PC-9 (cell line): ENCODE data around the gene MSANTD1. TPM values are rescaled to one million over a fixed set of nuclear protein-coding genes. Genes with fewer than 3 reads are reported as not detected.

Source experiments
- BruUV-seq: library from RNA; stranded (reverse); fragments of 400-500 nt; replicated peaks from 2 replicates; lab custom pipeline; 2021; lab: Mats Ljungman, UMichigan
- CTCF ChIA-PET: fragments of 300-600 bp; sonication (Branson Sonifier 250); formaldehyde crosslinking; loops from one replicate; lab custom pipeline; 2022; ENCODE audit warnings: antibody characterized with exemption; lab: Charles Lee
- POLR2A ChIA-PET: fragments of 300-600 bp; sonication (Branson Sonifier 250); formaldehyde crosslinking; loops from one replicate; lab custom pipeline; 2022; ENCODE audit warnings: antibody characterized with exemption; ENCODE audit not compliant: unreplicated experiment; lab: Charles Lee
- DNase-seq, 2 experiments: peaks; one replicate each; pipeline versions ENCODE4 v3.0.0 to v3.0.0-alpha.2; 2015 to 2022; ENCODE audit warnings: mixed read lengths in 1 of 2
- H2AFZ ChIP-seq: fragments of 200-600 bp; sonication (generic); 2 replicates; pipeline ENCODE4 v1.8.1; 2017; ENCODE audit warnings: antibody characterized with exemption
- H3F3A ChIP-seq: fragments of 200-600 bp; sonication (generic); 2 replicates; pipeline ENCODE4 v1.8.1; 2017; ENCODE audit warnings: antibody characterized with exemption, mild to moderate bottlenecking, low read depth; ENCODE audit not compliant: insufficient read depth
- H3K27ac ChIP-seq: fragments of 200-600 bp; sonication (generic); 2 replicates; pipeline ENCODE4 v1.6.1; 2016; ENCODE audit warnings: mixed run types
- H3K27me3 ChIP-seq: fragments of 200-600 bp; sonication (generic); 2 replicates; pipeline ENCODE4 v1.6.1; 2016; ENCODE audit warnings: low read depth, mixed run types; ENCODE audit not compliant: insufficient read depth
- H3K36me3 ChIP-seq: fragments of 200-600 bp; sonication (generic); 2 replicates; pipeline ENCODE4 v1.6.1; 2016; ENCODE audit warnings: low read depth, mixed run types
- H3K4me1 ChIP-seq: fragments of 200-600 bp; sonication (generic); replicated peaks from 2 replicates; pipeline ENCODE4 v1.6.1; 2016; ENCODE audit warnings: mixed run types; ENCODE audit not compliant: insufficient read depth
- H3K4me2 ChIP-seq: fragments of 200-600 bp; sonication (generic); 2 replicates; pipeline ENCODE4 v1.6.1; 2017; ENCODE audit warnings: mixed run types
- H3K4me3 ChIP-seq: fragments of 200-600 bp; sonication (generic); 2 replicates; pipeline ENCODE4 v1.6.1; 2016; ENCODE audit warnings: mixed run types
- H3K79me2 ChIP-seq: fragments of 200-600 bp; sonication (generic); 2 replicates; pipeline ENCODE4 v1.6.1; 2017; ENCODE audit warnings: low read depth, mixed run types
- H3K9me2 ChIP-seq: fragments of 200-600 bp; sonication (generic); 2 replicates; pipeline ENCODE4 v1.8.1; 2017; ENCODE audit warnings: mild to moderate bottlenecking; ENCODE audit not compliant: insufficient read depth
- H3K9me3 ChIP-seq: fragments of 200-600 bp; sonication (generic); 2 replicates; pipeline ENCODE4 v1.8.1; 2016; ENCODE audit warnings: low read depth; ENCODE audit not compliant: insufficient read depth
- H4K20me1 ChIP-seq: fragments of 200-600 bp; sonication (generic); 2 replicates; pipeline ENCODE4 v1.8.1; 2017; ENCODE audit not compliant: insufficient read depth
- EZH2 ChIP-seq: fragments of 200-600 bp; sonication (generic); IDR thresholded peaks from 2 replicates; pipeline ENCODE4 v1.8.0; 2017; ENCODE audit warnings: antibody characterized with exemption, low read depth
- intact Hi-C: fragments of 100-400 bp; cut with micrococcal nuclease; formaldehyde crosslinking; loops from one replicate; pipeline ENCODE4 v1.10.0; 2022; ENCODE audit not compliant: unreplicated experiment
- total RNA-seq: library from RNA; stranded (reverse); gene quantifications from 2 replicates; pipeline ENCODE4 v1.2.3, GENCODE V29; 2021
- TF ChIP-seq, protein P1 (sequence below): fragments of 200-600 bp; sonication (generic); conservative IDR thresholded peaks from 2 replicates; pipeline ENCODE4 v1.6.1; 2017; ENCODE audit warnings: mixed run types, antibody characterized with exemption, mild to moderate bottlenecking, moderate library complexity

MSANTD1 gene
- total RNA-seq, 1 experiment from 2014 or later = 3.1 TPM

DNA sequence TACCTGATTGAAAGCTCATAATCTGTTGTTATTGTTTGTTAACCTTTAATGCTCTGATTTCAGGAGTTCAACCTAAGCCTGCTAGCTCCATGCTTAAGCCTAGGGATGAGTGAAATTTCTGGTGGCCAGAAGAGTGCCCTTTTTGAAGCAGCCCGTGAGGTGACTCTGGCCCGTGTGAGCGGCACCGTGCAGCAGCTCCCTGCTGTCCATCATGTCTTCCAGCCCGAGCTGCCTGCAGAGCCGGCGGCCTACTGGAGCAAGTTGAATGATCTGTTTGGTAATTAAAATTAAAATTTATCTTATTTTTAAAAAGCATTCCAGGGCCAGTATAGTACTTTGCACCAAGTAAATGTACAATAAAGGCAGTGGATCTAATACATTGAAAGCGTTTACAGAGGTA, 37.1 kb upstream of the MSANTD1 start:
- Histone ChIP-seq H3K4me3 (no peak overlapping the region), H2AFZ (no peak overlapping the region), H3K36me3 (no peaks in the 10 kb centered on the region), H3K4me1 (no peaks in the 10 kb centered on the region), H3K79me2 (no peaks in the 10 kb centered on the region), H3F3A (no peaks in the 10 kb centered on the region), H3K9me3 (no peaks in the 10 kb centered on the region), H3K27me3 (no peaks in the 10 kb centered on the region), H3K9me2 (no peaks in the 10 kb centered on the region), H4K20me1 (no peaks in the 10 kb centered on the region), H3K4me2 (no peak overlapping the region), H3K27ac (no peak overlapping the region)
- intact Hi-C loops = no loop called here
- ChIA-PET CTCF (no interaction called here), POLR2A (no interaction called here)
- DNase-seq = no peak
- no TSS peak for BruUV-seq
- TF ChIP-seq, protein P1, sequence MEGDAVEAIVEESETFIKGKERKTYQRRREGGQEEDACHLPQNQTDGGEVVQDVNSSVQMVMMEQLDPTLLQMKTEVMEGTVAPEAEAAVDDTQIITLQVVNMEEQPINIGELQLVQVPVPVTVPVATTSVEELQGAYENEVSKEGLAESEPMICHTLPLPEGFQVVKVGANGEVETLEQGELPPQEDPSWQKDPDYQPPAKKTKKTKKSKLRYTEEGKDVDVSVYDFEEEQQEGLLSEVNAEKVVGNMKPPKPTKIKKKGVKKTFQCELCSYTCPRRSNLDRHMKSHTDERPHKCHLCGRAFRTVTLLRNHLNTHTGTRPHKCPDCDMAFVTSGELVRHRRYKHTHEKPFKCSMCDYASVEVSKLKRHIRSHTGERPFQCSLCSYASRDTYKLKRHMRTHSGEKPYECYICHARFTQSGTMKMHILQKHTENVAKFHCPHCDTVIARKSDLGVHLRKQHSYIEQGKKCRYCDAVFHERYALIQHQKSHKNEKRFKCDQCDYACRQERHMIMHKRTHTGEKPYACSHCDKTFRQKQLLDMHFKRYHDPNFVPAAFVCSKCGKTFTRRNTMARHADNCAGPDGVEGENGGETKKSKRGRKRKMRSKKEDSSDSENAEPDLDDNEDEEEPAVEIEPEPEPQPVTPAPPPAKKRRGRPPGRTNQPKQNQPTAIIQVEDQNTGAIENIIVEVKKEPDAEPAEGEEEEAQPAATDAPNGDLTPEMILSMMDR = no peak
- TF ChIP-seq EZH2 = no peak

GRCh38 chr4:3212391-3213105, 36.4 kb upstream of the MSANTD1 start:
- Histone ChIP-seq H3K4me2 (no peak overlapping the region), H3K4me3 (no peak overlapping the region), H3K79me2 (no peaks in the 10 kb centered on the region), H3K9me2 (no peaks in the 10 kb centered on the region), H3K27me3 (no peaks in the 10 kb centered on the region), H2AFZ (no peak overlapping the region), H3K27ac (no peak overlapping the region), H3K4me1 (no peaks in the 10 kb centered on the region), H4K20me1 (no peaks in the 10 kb centered on the region), H3K36me3 (no peaks in the 10 kb centered on the region), H3K9me3 (no peaks in the 10 kb centered on the region), H3F3A (no peaks in the 10 kb centered on the region)
- ChIA-PET CTCF (no interaction called here), POLR2A (no interaction called here)
- intact Hi-C loops = no loop called here
- no peak for TF ChIP-seq EZH2
- TF ChIP-seq, protein P1 = no peak
- DNase-seq = no peak
- BruUV-seq = no TSS peak

DNA sequence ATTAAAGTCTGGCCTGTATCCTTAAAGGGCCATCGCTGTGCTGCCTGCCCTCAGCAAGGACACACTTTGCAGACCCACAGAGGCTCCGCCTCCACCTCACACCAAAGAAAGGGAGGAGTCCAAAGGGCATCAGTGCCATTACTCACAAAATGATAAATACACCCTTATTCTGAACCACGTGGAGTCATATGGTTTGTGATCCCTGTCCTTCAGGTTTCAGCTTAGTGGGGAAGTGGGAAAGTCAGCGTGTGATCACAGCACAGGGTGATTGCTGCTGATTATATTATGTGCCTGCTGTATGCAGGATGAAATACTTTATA, 35.9 kb upstream of the MSANTD1 start:
- no peaks in the 10 kb centered on the region for H3K9me3 ChIP-seq
- H4K20me1 ChIP-seq = no peaks in the 10 kb centered on the region
- ChIA-PET POLR2A (no interaction called here), CTCF (no interaction called here)
- H3K9me2 ChIP-seq = no peaks in the 10 kb centered on the region
- DNase-seq = no peak
- no peak overlapping the region for H3K4me2 ChIP-seq
- no peaks in the 10 kb centered on the region for H3K4me1 ChIP-seq
- H2AFZ ChIP-seq = no peak overlapping the region
- H3K4me3 ChIP-seq = no peak overlapping the region
- H3K36me3 ChIP-seq = no peaks in the 10 kb centered on the region
- TF ChIP-seq EZH2 = no peak
- TF ChIP-seq, protein P1 = no peak
- H3K27ac ChIP-seq = no peak overlapping the region
- intact Hi-C loops = no loop called here
- no TSS peak for BruUV-seq
- H3K27me3 ChIP-seq = no peaks in the 10 kb centered on the region
- no peaks in the 10 kb centered on the region for H3K79me2 ChIP-seq
- no peaks in the 10 kb centered on the region for H3F3A ChIP-seq
